ENCODE results near the gene STIM1.

GRCh38 chr11:3878258-3878584, 22.8 kb downstream of the STIM1 start:
- no peak for TF ChIP-seq POLR2AphosphoS5 (IDR thresholded peaks at IDR 0.05; ENCODE audit: low read depth, low read length)
- no peak for TF ChIP-seq POLR2A (IDR thresholded peaks at IDR 0.05; ENCODE audit: low read depth, low read length)

All from GM12892 (cell line).